GM18909 (cell line): ENCODE results near the gene LRRC8C.
"Not testable (repeated sequence)": the region's sequence is repeated elsewhere in the genome, so short reads cannot be mapped to it uniquely, and the experiment has no call there.

Experiments used
- ATAC-seq: cut with Tn5 transposase; IDR thresholded peaks from one replicate; pipeline ENCODE4 v1.9.1; 2021; ENCODE audit warnings: mild to moderate bottlenecking; ENCODE audit not compliant: unreplicated experiment, poor library complexity

Gene LRRC8C

DNA sequence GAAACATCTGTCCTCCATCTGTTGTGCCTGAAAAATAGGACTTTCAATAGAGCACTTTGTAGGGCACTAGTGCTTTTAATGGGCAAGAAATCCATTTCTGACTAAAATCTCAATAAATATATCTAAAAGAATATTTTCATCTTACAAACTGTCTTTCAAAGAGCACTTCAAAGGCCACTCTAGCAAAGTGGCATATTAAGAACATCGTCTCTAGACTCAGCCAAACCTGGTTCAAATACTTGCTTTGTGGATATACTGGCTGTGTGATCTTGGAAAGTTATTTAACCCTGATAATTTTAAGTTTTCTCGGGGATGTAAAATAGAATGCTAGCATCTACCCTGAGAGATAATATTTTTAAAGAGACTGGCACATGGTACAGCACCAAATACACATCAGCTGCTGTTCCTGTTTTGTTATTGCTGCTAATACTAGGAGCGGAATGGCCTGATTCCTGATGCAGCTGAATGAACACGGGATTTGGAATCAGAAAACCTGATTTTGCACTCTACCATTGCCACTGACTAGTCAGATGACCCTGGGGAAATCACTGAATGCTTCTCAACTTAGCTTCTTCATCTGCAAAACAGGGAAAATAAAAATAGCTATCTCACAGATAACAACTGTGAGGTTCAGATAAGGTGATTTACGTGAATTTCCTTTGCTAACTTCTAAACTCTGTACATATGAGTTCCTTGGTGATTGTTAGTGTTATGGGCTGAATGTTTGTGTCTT is 25.2 kb upstream of the LRRC8C start:
- no peak for ATAC-seq

DNA sequence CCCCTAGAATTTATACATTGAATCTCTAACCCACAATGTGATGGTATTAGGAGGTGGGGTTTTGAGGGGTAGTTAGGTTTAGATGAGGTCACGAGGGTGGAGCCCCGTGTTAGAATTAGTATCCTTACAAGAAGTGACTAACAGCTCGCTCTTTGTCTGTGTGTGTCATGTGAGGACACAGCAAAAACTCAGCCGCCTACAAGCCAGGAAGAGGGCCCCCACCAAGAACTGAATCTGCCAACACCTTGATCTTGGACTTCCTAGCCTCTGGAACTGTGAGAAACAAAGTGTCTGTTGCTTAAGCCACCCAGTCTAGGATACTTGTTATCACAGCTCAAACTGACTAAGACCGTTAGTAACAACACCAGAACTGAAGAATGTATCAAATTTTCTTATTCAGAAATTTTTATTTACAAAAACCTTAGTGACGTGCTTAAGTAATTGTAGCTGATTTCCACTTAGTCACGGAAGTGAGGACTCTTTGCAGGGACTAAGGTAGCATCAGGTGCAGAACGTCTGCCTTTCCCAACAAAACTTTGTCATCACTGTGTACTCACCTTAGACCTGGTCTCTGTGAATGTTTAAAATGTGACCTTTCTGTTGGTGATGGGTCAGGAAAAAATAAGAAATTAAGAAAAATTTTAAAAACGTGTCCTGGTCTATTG is 24.5 kb upstream of the LRRC8C start:
- ATAC-seq = no peak

DNA sequence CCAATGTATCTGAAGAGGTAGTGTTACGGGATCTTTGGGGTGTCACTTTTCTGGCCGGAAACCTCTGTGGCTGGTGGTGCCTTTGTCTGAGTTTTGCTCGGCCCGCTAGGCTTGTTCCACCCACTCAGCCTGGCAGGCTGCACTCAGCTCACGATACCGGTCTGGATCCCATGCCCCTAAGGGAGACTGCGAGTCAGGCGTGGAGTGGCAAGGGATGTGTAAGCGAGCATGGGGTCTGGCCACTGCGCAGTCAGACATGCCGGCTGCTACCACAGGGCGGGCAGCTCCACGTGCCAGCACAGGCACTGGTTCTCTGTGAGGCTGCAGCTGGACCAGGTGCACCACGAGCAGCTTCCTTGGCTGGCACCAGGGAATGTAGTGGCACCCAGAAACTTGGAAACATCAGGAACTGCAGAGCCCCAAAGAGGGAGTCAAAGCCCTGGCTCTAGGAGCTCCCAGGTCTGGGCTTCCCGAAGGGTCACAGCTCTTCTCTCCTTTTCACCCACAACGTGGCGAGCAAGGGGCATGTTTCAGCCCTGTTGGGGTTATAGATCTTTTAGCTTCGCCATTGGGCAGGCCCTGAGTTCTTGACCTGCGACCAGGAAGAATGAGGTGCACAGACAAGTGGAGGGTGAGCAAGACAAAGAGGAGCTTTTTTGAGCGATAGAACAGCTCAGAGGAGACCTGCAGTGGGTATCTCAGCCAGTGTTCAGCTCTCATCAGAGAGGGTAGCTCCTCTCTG is 23.8 kb upstream of the LRRC8C start:
- no peak for ATAC-seq

DNA sequence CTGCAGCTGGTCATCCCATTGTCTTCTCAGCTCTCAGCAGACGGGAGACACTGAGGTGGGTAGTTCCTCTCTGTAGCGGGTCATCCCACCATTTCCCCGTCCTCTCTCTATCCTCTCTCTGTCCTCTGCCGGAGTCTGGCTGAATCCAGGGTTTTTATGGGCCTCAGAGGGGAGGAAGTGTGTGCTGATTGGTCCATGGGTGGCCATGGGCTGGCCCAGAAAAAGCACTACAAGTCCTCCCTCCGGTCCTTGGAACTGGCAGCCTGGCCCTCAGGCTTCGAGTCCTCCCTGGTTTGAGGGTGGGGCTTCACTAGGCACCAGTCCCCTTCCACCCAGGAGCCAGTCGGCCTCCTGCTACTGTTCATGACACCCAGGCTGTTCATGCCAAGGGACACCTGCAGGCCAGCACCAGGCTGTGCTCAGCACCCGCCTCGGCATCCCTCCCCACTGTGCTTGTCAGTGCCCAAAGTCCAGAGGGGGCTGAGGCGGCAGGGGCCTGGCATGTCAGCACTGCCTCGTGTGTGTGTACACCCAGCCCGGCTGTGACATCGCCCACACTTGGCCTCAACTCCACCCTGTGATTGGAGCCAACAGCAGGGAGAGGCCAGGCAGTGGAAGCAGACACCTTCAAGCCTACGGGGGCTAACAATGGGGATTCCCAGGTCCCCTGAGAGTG is 23.0 kb upstream of the LRRC8C start:
- no peak for ATAC-seq

DNA sequence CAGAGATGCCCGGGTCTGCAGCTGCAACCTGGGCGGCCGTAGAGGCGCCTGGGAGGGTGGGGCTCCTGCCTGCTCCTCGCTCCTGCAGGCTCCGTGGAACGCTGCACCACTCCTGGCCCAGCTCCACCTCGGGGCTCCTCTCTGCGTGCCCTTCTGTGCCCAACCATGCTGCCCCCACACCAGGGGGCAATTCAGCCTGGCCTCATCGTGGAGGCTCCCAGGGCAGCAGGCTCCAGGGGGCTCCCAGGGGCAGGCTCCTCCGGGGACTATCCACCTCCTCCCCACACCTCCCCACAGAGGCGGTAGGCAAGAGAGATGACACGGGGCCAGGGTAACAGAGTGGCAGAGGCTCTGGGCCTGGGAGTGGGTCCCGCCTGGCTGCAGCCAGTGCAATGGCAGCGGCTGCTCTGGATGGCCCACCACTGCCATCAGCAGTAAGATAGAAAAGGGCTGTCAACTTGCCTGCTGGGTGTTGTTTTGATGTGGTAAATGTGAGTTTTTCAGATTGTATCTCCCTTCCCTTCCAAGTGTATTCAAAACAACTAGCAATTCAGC is 22.4 kb upstream of the LRRC8C start:
- ATAC-seq = no peak

DNA sequence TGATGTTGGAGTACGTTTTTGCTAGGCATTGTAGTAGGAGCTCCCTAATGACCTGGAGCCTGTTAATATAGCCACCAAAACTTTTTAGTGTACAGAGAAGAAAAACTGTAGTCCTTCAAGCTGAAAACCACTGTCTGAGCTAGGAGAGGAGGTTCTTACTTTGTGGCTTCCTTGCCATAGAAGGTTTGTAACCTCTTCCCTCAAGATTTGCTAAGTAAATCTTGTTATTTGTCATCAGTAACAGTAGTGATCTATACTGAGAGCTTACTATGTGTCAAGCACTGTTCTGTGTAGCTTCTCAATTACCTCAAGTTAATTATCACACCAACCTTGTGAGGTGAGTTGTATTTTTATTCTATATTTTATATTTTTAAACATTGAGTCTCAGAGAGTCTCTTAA is 21.2 kb upstream of the LRRC8C start:
- peak; percentile 96 for ATAC-seq

DNA sequence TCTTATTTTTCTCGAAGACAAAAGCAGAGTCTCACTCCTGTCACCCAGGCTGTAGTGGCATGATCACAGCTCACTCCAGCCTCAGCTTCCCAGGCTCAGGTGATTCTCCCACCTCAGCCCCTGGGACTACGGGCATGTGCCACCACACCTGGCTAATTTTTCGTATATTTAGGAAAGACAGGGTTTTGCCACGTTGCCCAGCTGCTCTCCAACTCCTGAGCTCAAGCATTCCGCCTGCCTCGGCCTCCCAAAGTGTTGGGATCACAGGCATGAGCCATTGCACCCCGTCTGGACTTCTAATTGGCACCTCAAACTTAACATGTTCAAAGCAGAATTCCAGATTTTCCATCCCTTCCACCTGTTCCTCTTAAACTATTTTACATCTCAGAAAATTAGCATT is 19.0 kb upstream of the LRRC8C start:
- ATAC-seq = no peak

DNA sequence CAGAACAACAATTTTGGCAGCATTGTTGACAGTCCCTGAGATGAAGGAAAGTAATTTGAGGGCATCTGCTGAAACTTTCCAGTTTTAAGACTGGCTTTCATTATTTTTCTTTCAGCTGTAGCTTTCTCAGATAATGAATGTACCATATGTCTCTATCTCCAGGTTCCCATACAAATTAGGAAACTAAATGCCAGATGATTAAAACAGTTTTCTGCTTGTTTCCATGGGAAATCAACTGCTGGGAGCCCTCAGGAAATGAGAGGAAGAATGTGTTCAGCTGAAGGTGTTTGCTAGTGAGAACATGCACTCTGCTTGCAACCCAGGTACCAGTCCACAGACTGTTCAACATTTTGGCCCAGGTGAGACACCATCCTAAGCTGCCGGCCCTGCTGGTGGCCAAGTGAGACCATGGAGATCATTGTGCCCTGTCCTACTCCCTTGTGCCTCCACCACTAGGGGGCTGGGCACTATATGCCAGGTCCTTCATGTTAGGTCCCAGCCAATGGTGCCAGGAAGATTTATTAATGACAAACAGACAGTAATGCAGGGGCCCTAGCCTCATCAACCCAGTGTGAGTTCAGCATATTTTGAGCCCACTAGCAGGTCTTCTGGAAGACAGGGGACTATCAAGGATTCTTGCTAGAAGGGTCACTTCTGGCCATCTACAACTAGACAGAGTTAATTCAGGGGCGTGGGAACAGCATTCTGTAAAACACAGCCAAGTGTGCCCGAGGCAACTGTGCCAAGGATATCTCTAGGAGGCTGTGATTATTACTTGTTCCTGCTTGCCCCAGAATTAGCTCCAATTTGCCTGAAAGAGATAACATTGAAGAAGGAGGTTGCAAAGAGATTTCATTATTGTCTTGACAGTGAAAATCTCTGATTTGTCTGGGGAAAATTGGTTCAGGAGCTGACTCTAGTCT is 17.0 kb upstream of the LRRC8C start:
- ATAC-seq = no peak

DNA sequence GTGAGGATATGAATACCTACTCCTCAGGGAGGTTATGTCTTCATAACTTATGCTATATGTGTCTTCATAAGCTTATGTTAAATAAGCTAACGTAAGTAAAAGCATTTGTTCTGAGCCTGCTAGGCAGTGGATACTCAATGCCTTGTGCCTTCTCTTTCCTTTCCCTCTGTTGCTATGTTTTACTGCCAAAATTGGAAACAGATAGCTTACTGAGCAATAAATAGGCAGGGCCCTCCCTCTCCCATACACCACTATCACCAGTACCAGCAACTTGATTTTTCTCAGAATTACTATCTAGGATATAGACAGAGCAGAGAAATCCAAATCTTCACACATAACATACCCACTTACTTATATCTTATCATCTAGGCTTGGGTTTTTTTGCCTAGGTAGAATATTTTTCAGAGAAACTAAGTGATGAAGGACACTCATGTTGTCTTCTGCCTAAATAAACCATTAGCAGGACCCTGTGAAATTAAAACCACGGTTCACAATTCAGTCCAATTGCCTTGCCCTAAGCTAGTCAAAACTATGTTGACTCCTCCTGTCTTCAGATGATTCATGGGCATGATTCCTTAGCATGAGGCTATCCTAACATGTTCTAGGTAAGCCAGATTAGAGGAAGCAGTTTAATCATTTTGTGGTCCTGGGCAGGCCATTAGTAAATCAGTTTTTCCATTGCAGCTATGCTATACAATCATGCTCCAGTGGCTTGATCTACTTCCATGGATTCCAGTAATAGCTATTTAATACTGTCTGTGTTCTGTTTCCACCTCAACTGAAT is 15.9 kb upstream of the LRRC8C start:
- ATAC-seq = no peak

DNA sequence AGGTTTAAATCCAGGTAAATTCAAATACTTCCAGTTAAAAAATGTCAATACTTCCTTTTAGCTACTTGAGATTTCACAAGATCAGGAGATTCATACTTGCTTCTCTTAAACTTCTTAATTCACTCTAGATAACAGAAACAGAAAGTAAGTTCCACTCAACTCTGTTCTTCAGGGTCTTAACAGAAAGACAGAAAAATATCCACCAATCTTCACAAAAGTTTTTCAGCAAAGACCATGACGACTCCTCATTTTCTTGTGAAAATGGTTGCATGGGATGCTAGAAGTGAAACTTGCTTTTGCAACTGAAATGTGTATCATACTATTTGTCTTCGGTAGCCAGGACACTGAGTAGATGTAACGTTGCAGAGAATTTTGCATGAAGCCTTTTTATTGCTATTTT is 12.3 kb upstream of the LRRC8C start:
- no peak for ATAC-seq

DNA sequence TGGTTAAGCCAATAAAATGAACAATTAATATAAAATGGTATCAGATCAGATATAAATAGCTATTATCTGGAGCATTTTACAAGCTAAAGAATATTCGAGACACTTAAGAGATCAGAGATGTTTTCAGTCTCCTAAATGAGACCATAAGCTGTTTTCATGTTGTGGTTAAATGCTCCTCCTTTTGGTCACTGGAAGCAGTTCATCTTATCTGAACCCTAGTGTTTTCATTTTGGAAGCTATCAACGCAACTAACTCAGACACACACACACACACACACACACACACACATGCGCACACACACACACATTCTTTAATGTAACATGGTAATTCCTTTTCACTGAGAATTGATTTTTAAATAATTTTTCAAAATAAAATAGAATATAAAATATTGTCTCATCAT is 10.0 kb upstream of the LRRC8C start:
- ATAC-seq = no peak

DNA sequence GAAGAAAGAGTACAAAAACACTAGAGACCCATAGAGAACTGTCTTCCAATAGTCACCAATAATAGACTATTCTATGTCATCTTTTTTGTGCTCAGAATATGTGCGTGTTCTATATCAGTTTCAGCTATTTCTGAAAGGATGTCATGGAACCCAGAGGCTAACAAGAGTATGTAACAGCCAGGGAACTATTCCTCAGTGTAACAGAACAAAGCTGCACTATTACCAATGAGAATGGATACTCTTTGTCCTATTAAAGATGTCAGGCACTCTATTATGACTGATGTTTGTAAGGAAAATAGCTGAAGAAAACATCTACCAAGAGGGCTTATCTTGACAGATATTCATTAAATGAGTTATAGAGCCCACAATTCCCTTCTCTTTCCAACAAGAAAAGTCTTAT is 8.6 kb upstream of the LRRC8C start:
- ATAC-seq = no peak

DNA sequence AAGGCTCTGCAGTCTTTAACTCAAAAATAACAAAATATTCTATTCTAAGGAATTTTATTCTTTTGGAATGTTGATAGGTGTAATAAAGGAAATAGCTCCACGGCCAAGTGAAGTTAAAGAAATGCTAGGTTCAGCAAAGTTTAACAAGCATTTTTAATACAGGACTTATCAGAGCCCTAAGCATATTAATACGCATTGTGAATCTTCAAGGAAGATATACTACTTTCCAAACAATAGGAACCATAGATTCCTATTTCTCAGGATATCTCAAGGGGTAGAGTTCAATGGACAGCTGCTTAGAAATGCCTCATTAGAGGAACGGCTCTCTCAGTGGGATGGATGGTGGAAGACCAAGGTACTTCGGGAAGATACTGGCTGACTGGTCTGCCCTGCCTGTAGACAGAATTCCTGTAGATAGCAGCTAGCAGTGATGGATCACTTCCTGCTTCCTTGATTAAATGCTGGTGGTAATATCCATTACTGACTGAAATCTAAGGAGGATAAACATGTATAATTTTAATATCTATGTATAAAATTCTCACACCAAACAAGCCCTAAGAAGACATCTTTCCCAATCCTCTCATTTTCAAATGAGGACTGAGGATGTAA is 8.1 kb upstream of the LRRC8C start:
- ATAC-seq = no peak

DNA sequence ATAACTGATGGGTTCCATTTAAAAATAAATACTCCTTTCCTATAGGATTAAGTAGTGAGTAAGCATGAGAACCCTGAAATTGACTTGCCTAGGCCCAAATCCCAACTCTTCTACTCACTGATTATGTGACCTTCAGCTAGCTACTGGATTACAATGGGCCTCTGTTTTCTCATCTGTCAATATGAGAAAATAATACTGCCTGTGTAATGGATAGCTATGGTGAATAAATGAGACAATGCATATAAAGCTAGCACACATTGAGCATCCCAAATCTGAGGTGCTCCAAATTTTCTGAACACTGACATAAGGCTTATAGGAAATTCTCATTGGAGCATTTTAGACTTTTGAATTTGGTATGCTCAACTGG is 5.3 kb upstream of the LRRC8C start:
- ATAC-seq = no peak

DNA sequence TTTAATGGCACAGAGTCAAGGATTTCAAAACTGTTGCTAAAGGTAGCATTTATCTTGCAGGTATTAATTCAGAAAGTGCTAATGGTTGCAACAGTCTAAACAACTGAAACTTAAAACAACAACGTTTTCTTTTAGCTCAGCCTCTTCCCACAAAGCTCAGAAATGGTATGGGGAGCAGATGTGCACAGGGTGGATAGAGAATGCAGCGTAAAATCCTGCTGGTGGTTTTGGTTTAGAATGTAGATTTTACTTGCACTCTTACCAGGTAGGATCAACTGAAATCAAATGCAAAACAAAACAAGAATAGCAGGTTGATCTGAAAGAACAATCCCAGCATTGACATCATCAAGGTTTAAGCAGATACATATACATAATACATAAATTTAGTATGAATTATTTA is 3.8 kb upstream of the LRRC8C start:
- no peak for ATAC-seq

DNA sequence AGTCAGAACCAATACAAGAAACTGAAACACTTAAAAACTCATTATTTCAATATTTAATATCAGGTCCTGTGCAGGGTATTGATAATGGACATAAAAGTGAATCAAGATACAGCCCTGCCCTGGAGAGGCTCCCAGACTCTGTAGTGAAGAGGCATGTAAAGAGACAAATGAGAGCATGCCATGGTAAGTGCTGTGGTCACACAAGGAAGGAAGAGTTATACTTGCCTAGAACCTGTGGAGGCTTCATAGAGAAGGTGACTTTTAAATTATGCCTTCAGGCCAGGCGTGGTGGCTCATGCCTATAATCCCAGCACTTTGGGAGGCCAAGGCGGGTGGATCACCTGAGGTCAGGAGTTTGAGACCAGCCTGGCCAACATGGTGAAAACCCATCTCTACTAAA is 3.3 kb upstream of the LRRC8C start:
- ATAC-seq = not testable (repeated sequence)

DNA sequence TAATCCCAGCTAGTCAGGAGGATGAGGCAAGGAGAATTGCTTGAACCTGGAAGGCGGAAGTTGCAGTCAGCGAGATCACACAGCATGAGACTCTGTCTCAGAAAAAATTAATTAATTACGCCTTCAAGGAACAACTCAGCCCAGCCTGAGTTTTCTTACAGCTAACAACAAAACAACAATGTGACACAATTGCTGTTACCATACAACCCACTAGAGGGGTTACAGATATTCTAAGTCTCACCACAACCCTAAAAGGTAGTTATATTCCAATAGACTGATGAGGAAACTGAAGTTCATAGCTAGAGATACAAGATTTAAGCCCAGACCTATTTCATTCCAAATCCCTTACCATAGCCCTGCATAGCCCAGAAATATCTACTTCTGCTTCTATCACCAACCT is 2.9 kb upstream of the LRRC8C start:
- ATAC-seq = no peak

DNA sequence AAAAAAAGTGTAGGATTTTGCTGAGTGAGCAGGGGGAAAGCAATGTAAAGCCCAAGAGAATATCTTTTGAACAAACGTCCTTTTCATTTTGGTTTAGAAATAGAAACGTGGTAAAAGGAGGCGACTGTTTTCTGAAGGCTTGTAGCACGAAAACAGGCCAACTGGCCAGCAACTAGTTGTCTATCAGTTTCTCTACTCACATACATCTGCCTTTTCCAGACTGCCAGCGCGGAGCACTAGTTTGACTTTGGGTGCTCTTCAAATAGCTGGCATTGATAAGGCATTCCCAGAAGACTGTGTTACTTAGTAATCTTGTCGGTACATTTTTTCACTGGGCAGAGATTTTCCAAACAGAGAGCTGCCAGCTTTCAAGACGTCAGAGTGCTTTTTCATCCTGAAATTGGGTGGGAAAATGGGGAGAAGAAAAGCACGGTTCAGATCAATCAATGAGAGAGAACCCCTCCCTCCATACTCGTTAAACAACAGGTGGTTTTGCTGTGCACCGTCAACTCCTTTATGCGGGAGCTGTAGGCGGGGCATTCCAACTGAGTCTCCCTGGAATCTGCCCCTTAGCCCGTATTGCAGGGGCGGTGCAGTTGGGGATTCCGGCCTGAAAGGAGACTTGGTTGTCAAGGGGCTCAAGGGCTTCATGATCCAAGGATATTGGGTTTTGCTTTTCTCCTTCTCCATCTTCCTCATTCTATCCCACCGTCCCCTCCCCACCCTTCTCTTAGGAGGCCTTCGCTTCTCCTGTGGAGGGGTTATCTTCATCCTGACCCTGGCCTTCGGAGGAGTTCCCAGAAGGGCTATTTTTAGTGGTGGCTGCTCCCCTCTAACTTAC is 884 bp upstream of the LRRC8C start:
- ATAC-seq = no peak
